OCI-LY1 (cell line): ENCODE data around the gene PKD2.

Experiments used
- H2AFZ ChIP-seq: fragments of 200-600 bp; sonication (generic), shearing (Covaris generic); 2 replicates; pipeline ENCODE4 v1.6.0; 2014; ENCODE audit warnings: antibody characterized with exemption, mild to moderate bottlenecking, low read length
- H3F3A ChIP-seq: fragments of 200-600 bp; sonication (generic), shearing (Covaris generic); 2 replicates; pipeline ENCODE4 v1.6.0; 2014; ENCODE audit warnings: mild to moderate bottlenecking, antibody characterized with exemption, low read length, moderate library complexity; ENCODE audit not compliant: insufficient read depth
- H3K27ac ChIP-seq: fragments of 200-600 bp; sonication (generic); 2 replicates; pipeline ENCODE4 v1.5.1; 2014; ENCODE audit warnings: low read length, mixed run types, mild to moderate bottlenecking, low read depth; ENCODE audit not compliant: poor library complexity, severe bottlenecking
- H3K27me3 ChIP-seq: fragments of 200-600 bp; sonication (generic); 2 replicates; pipeline ENCODE4 v1.6.0; 2014; ENCODE audit warnings: antibody characterized with exemption, mild to moderate bottlenecking, low read length, moderate library complexity; ENCODE audit not compliant: insufficient read depth
- H3K36me3 ChIP-seq: fragments of 200-600 bp; sonication (generic); 2 replicates; pipeline ENCODE4 v1.6.1; 2014; ENCODE audit warnings: mild to moderate bottlenecking, antibody characterized with exemption, low read length, moderate library complexity, mixed read lengths; ENCODE audit not compliant: insufficient read depth
- H3K4me1 ChIP-seq: fragments of 200-600 bp; sonication (generic); 2 replicates; pipeline ENCODE4 v1.5.1; 2014; ENCODE audit warnings: mild to moderate bottlenecking, low read length, moderate library complexity; ENCODE audit not compliant: insufficient read depth, severe bottlenecking
- H3K4me2 ChIP-seq: fragments of 200-600 bp; sonication (generic), shearing (Covaris generic); 2 replicates; pipeline ENCODE4 v1.6.1; 2014; ENCODE audit warnings: low read length
- H3K4me3 ChIP-seq: fragments of 200-600 bp; sonication (generic); 2 replicates; pipeline ENCODE4 v1.5.1; 2014; ENCODE audit warnings: low read length, low read depth, mild to moderate bottlenecking, mixed read lengths; ENCODE audit not compliant: poor library complexity, severe bottlenecking
- H3K79me2 ChIP-seq: fragments of 200-600 bp; shearing (Covaris generic); 2 replicates; pipeline ENCODE4 v1.6.1; 2016; ENCODE audit warnings: mixed run types, low read length, mixed read lengths; ENCODE audit not compliant: insufficient read depth
- H3K9ac ChIP-seq: fragments of 200-600 bp; sonication (generic), shearing (Covaris generic); 2 replicates; pipeline ENCODE4 v1.6.1; 2014; ENCODE audit warnings: mild to moderate bottlenecking, low read length, mixed read lengths
- H3K9me2 ChIP-seq: fragments of 200-600 bp; sonication (generic), shearing (Covaris generic); 2 replicates; pipeline ENCODE4 v1.6.1; 2014; ENCODE audit warnings: low read depth, mild to moderate bottlenecking, low read length, mixed read lengths
- H3K9me3 ChIP-seq: fragments of 200-600 bp; shearing (Covaris generic); 2 replicates; pipeline ENCODE4 v1.6.1; 2014; ENCODE audit warnings: low read length, mixed read lengths
- H4K20me1 ChIP-seq: fragments of 200-600 bp; sonication (generic), shearing (Covaris generic); 2 replicates; pipeline ENCODE4 v1.6.0; 2016; ENCODE audit warnings: mild to moderate bottlenecking, low read length; ENCODE audit not compliant: insufficient read depth
- CTCF ChIP-seq: fragments of 200-600 bp; sonication (generic), shearing (Covaris generic); IDR thresholded peaks from 2 replicates; pipeline ENCODE4 v1.5.1; 2017; ENCODE audit warnings: mild to moderate bottlenecking, antibody characterized with exemption, low read length, moderate library complexity, mixed read lengths
- EZH2 ChIP-seq: fragments of 200-600 bp; sonication (generic), shearing (Covaris generic); IDR thresholded peaks from 2 replicates; pipeline ENCODE4 v1.8.0; 2017; ENCODE audit warnings: borderline replicate concordance, mixed run types, mild to moderate bottlenecking, antibody characterized with exemption, low read length, moderate library complexity, mixed read lengths

PKD2 gene

GRCh38 chr4:87978681-87979080 is 28.8 kb upstream of the PKD2 start:
- no peaks in the 10 kb centered on the region for H3K79me2 ChIP-seq
- TF ChIP-seq EZH2 (no peak), CTCF (no peak)
- no peaks in the 10 kb centered on the region for H3K27me3 ChIP-seq
- no peak overlapping the region for H2AFZ ChIP-seq
- H3K4me1 ChIP-seq, result no peaks in the 10 kb centered on the region
- no peaks in the 10 kb centered on the region for H4K20me1 ChIP-seq
- H3F3A ChIP-seq, result no peaks in the 10 kb centered on the region
- no peaks in the 10 kb centered on the region for H3K9me2 ChIP-seq
- no peak overlapping the region for H3K9ac ChIP-seq
- H3K9me3 ChIP-seq, result no peaks in the 10 kb centered on the region
- H3K4me2 ChIP-seq, result no peak overlapping the region
- H3K4me3 ChIP-seq, result no peak overlapping the region
- no peak overlapping the region for H3K27ac ChIP-seq
- no peaks in the 10 kb centered on the region for H3K36me3 ChIP-seq

GRCh38 chr4:87979810-87980209 is 27.6 kb upstream of the PKD2 start:
- Histone ChIP-seq H3K4me2 (no peak overlapping the region), H3K9me3 (no peaks in the 10 kb centered on the region), H3K9ac (no peak overlapping the region), H2AFZ (no peak overlapping the region), H3K9me2 (no peaks in the 10 kb centered on the region), H3K4me1 (no peaks in the 10 kb centered on the region), H3K4me3 (no peak overlapping the region), H4K20me1 (no peaks in the 10 kb centered on the region), H3K27me3 (no peaks in the 10 kb centered on the region), H3K27ac (no peak overlapping the region), H3F3A (no peaks in the 10 kb centered on the region), H3K79me2 (no peaks in the 10 kb centered on the region), H3K36me3 (no peaks in the 10 kb centered on the region)
- no peak for TF ChIP-seq EZH2
- no peak for TF ChIP-seq CTCF

GRCh38 chr4:87981486-87981885 is 25.9 kb upstream of the PKD2 start:
- TF ChIP-seq CTCF (no peak), EZH2 (no peak)
- no peaks in the 10 kb centered on the region for H3K27me3 ChIP-seq
- no peaks in the 10 kb centered on the region for H3K9me3 ChIP-seq
- no peak overlapping the region for H3K9ac ChIP-seq
- no peak overlapping the region for H3K27ac ChIP-seq
- no peaks in the 10 kb centered on the region for H3K9me2 ChIP-seq
- no peaks in the 10 kb centered on the region for H3K36me3 ChIP-seq
- no peaks in the 10 kb centered on the region for H3K79me2 ChIP-seq
- H3K4me3 ChIP-seq, result no peak overlapping the region
- no peaks in the 10 kb centered on the region for H4K20me1 ChIP-seq
- H2AFZ ChIP-seq, result no peak overlapping the region
- no peak overlapping the region for H3K4me2 ChIP-seq
- H3F3A ChIP-seq, result no peaks in the 10 kb centered on the region
- H3K4me1 ChIP-seq, result no peaks in the 10 kb centered on the region
